NCI-H2107 (cell line): ENCODE results near the gene PRRT1.
"Not testable (repeated sequence)": the region's sequence is repeated elsewhere in the genome, so short reads cannot be mapped to it uniquely, and the experiment has no call there.

Experiments
- DNase-seq: peaks from one replicate; lab custom pipeline; 2025; lab: John Stamatoyannopoulos, UW

The PRRT1 gene

GRCh38 chr6:32151863-32152768 lies at the start of gene PRRT1:
PRRT1 (minus strand) TSS chr6:32151939; CDS start chr6:32151827, 112 bp downstream.
- no peak for DNase-seq

- no peak for DNase-seq
Measured at GRCh38 chr6:32200711-32201475, 49.2 kb upstream of the PRRT1 start.

- DNase-seq = no peak
Measured at GRCh38 chr6:32198866-32199265, 47.1 kb upstream of the PRRT1 start.

- DNase-seq = no peak
Measured at GRCh38 chr6:32198345-32198696, 46.6 kb upstream of the PRRT1 start.

- no peak for DNase-seq
Measured at GRCh38 chr6:32196682-32197616, 45.2 kb upstream of the PRRT1 start.

- peak; percentile 28 for DNase-seq
Measured at GRCh38 chr6:32195902-32196681, 44.4 kb upstream of the PRRT1 start.

- peak; percentile 89 for DNase-seq
Measured at GRCh38 chr6:32195652-32195901, 43.8 kb upstream of the PRRT1 start.

GRCh38 chr6:32194825-32195651 lies 43.3 kb upstream of the PRRT1 start:
- no peak for DNase-seq

- DNase-seq = no peak
Measured at GRCh38 chr6:32194388-32194787, 42.6 kb upstream of the PRRT1 start.

- DNase-seq = not testable (repeated sequence)
Measured at GRCh38 chr6:32193096-32193495, 41.4 kb upstream of the PRRT1 start.

- no peak for DNase-seq
Measured at GRCh38 chr6:32192608-32193039, 40.9 kb upstream of the PRRT1 start, which contains the start of gene GPSM3. GPSM3 (minus strand) TSS chr6:32192643; CDS start chr6:32192513, 130 bp downstream.

GRCh38 chr6:32191696-32192607 lies 40.2 kb upstream of the PRRT1 start:
- no peak for DNase-seq

- DNase-seq = no peak
Measured at GRCh38 chr6:32190911-32191677, 39.4 kb upstream of the PRRT1 start.

- peak; percentile 27 for DNase-seq
Measured at GRCh38 chr6:32190054-32190851, 38.5 kb upstream of the PRRT1 start, which contains the start of gene PBX2. PBX2 (minus strand) TSS chr6:32190202; CDS start chr6:32189915, 287 bp downstream.

- no peak for DNase-seq
Measured at GRCh38 chr6:32189742-32190053, 38.0 kb upstream of the PRRT1 start.

- no peak for DNase-seq
Measured at GRCh38 chr6:32189069-32189741, 37.5 kb upstream of the PRRT1 start.

- no peak for DNase-seq
Measured at GRCh38 chr6:32188381-32189068, 36.8 kb upstream of the PRRT1 start.
